ENCODE results near the gene ATF6B.

The ATF6B gene

GRCh38 chr6:32151181-32151862 lies 23.3 kb upstream of the ATF6B start:
- CTCF ChIA-PET, result interaction anchor here (2.0 kb wide), 1 partner anchor 33 kb away, joined by 7 read pairs; no protein-coding TSS in a partner anchor
- TF ChIP-seq CTCF (IDR thresholded peaks at IDR 0.05; ENCODE audit: control extremely low read depth, extremely low read depth, low read depth, missing control alignments), result no peak
- DNase-seq (ENCODE audit: extremely low spot score), result no peak
- POLR2A ChIA-PET, result no interaction called here

- ChIA-PET POLR2A (no interaction called here), CTCF (interaction anchor here (1.2 to 2.4 kb wide), 2 partner anchors 21 to 32 kb away, joined by 3 to 9 read pairs; no protein-coding TSS in a partner anchor)
- TF ChIP-seq CTCF (IDR thresholded peaks at IDR 0.05; ENCODE audit: control extremely low read depth, extremely low read depth, low read depth, missing control alignments), result no peak
- DNase-seq (ENCODE audit: extremely low spot score), result no peak
These were observed 22.2 kb upstream of the ATF6B start for GRCh38 chr6:32149932-32150870.

- ChIA-PET CTCF (interaction anchor here (1.2 to 2.4 kb wide), 2 partner anchors 20 to 31 kb away, joined by 3 to 9 read pairs; no protein-coding TSS in a partner anchor), POLR2A (no interaction called here)
- no peak for TF ChIP-seq CTCF (IDR thresholded peaks at IDR 0.05; ENCODE audit: control extremely low read depth, extremely low read depth, low read depth, missing control alignments)
- no peak for DNase-seq (ENCODE audit: extremely low spot score)
These were observed 21.2 kb upstream of the ATF6B start for GRCh38 chr6:32149092-32149755.

- POLR2A ChIA-PET, result no interaction called here
- CTCF ChIA-PET, result interaction anchor here (1.2 to 2.4 kb wide), 2 partner anchors 19 to 30 kb away, joined by 3 to 9 read pairs; no protein-coding TSS in a partner anchor
- no peak for DNase-seq (ENCODE audit: extremely low spot score)
- TF ChIP-seq CTCF (IDR thresholded peaks at IDR 0.05; ENCODE audit: control extremely low read depth, extremely low read depth, low read depth, missing control alignments), result no peak
These were observed 20.4 kb upstream of the ATF6B start for GRCh38 chr6:32148289-32149091.

GRCh38 chr6:32147401-32148132 lies 19.5 kb upstream of the ATF6B start:
- ChIA-PET POLR2A (no interaction called here), CTCF (interaction anchor here (1.0 to 2.4 kb wide), 2 partner anchors 29 to 108 kb away, joined by 3 to 9 read pairs; no protein-coding TSS in a partner anchor)
- no peak for DNase-seq (ENCODE audit: extremely low spot score)
- no peak for TF ChIP-seq CTCF (IDR thresholded peaks at IDR 0.05; ENCODE audit: control extremely low read depth, extremely low read depth, low read depth, missing control alignments)

Data from GM10248 (cell line).